H1 (cell line): ENCODE results near the gene EMX1. TPM values are rescaled to one million over a fixed set of nuclear protein-coding genes. Genes with fewer than 3 reads are reported as not detected.

ENCODE experiments used
- CTCF ChIA-PET: fragments of 300-600 bp; sonication (Branson Sonifier 250); formaldehyde crosslinking; loops from one replicate; lab custom pipeline; 2021; ENCODE audit not compliant: partially characterized antibody; lab: Charles Lee
- POLR2A ChIA-PET: fragments of 300-600 bp; sonication (Branson Sonifier 250); formaldehyde crosslinking; loops from one replicate; lab custom pipeline; 2021; ENCODE audit warnings: inconsistent platforms; ENCODE audit not compliant: partially characterized antibody; lab: Charles Lee
- DNase-seq, 2 experiments: peaks; one replicate each; pipeline versions ENCODE4 v3.0.0 to v3.0.0-alpha.2; 2010 to 2022; ENCODE audit warnings: low spot score in 2 of 2, low read depth in 1 of 2, mixed read lengths in 1 of 2
- FAIRE-seq: peaks from 2 replicates; lab custom pipeline; 2011; peaks lifted over from hg19 to GRCh38; lab: Jason Lieb, UNC
- H2AFZ ChIP-seq: 2 replicates; pipeline ENCODE4 v1.8.1; 2012; ENCODE audit warnings: low read length, inconsistent platforms
- H2AK5ac ChIP-seq: 2 replicates; pipeline ENCODE4 v1.6.1; 2013; ENCODE audit warnings: low read depth, low read length
- H2BK120ac ChIP-seq: replicated peaks from 2 replicates; pipeline ENCODE3; 2013; ENCODE audit warnings: low read depth, low read length, inconsistent platforms
- H2BK12ac ChIP-seq: 2 replicates; pipeline ENCODE4 v1.6.1; 2013; ENCODE audit warnings: low read depth, low read length
- H2BK15ac ChIP-seq: 2 replicates; pipeline ENCODE4 v1.6.1; 2013; ENCODE audit warnings: low read length
- H2BK20ac ChIP-seq: 2 replicates; pipeline ENCODE4 v1.6.1; 2013; ENCODE audit warnings: low read length
- H2BK5ac ChIP-seq: 2 replicates; pipeline ENCODE4 v1.6.1; 2013; ENCODE audit warnings: low read depth, low read length
- H3K14ac ChIP-seq: 2 replicates; pipeline ENCODE4 v1.6.1; 2013; ENCODE audit warnings: inconsistent platforms; ENCODE audit not compliant: insufficient read length
- H3K18ac ChIP-seq: 2 replicates; pipeline ENCODE4 v1.6.1; 2013; ENCODE audit warnings: low read length; ENCODE audit errors: extremely low read depth
- H3K23ac ChIP-seq: 2 replicates; pipeline ENCODE4 v1.6.1; 2013; ENCODE audit warnings: inconsistent platforms; ENCODE audit not compliant: insufficient read length
- H3K23me2 ChIP-seq: 2 replicates; pipeline ENCODE4 v1.6.1; 2013; ENCODE audit warnings: low read depth, low read length
- H3K27ac ChIP-seq: 2 replicates; pipeline ENCODE4 v1.6.1; 2011; ENCODE audit warnings: low read depth, low read length, inconsistent platforms
- H3K27me3 ChIP-seq, 4 experiments: replicated peaks in 1 of 4; 1 replicate in 1 of 4; 2 replicates in 3 of 4; pipeline versions ENCODE4 v1.6.1 to v1.8.1; 2011 to 2013; ENCODE audit warnings: low read length in 3 of 4, mild to moderate bottlenecking in 3 of 4, inconsistent platforms in 2 of 4, mixed read lengths in 2 of 4, moderate library complexity in 1 of 4; ENCODE audit not compliant: control insufficient read depth in 3 of 4, insufficient read depth in 3 of 4; ENCODE audit errors: extremely low read depth in 1 of 4
- H3K36me3 ChIP-seq, 4 experiments: 2 replicates each; pipeline versions ENCODE4 v1.6.1 to v1.8.1; 2011 to 2013; ENCODE audit warnings: mild to moderate bottlenecking in 4 of 4, low read length in 3 of 4, moderate library complexity in 2 of 4, control low read depth in 1 of 4, inconsistent platforms in 1 of 4; ENCODE audit not compliant: insufficient read depth in 4 of 4, control insufficient read depth in 2 of 4
- H3K4ac ChIP-seq: replicated peaks from 2 replicates; pipeline ENCODE3; 2013; ENCODE audit warnings: low read length, low read depth, mixed read lengths, inconsistent platforms; ENCODE audit not compliant: insufficient read length
- H3K4me1 ChIP-seq, 4 experiments: replicated peaks in 1 of 4; 1 replicate in 1 of 4; 2 replicates in 3 of 4; pipeline versions ENCODE4 v1.6.1 to v1.8.1; 2011 to 2013; ENCODE audit warnings: low read length in 3 of 4, inconsistent platforms in 2 of 4, mixed read lengths in 1 of 4; ENCODE audit not compliant: insufficient read depth in 4 of 4, control insufficient read depth in 3 of 4
- H3K4me2 ChIP-seq, 2 experiments: 2 replicates each; pipeline versions ENCODE4 v1.6.1 to v1.8.1; 2011 to 2013; ENCODE audit warnings: low read depth in 2 of 2, low read length in 2 of 2, control low read depth in 1 of 2, inconsistent platforms in 1 of 2, mild to moderate bottlenecking in 1 of 2; ENCODE audit not compliant: insufficient read depth in 1 of 2
- H3K4me3 ChIP-seq, 4 experiments: fragments of 200-600, 300-600 bp in 1 of 4; sonication (generic), shearing (Covaris generic), sonication (Bioruptor Twin) in 1 of 4; 2 replicates each; pipeline versions ENCODE4 v1.5.1 to v1.8.1; 2011 to 2016; ENCODE audit warnings: low read length in 4 of 4, low read depth in 3 of 4, control low read depth in 2 of 4, inconsistent platforms in 2 of 4, mild to moderate bottlenecking in 2 of 4, mixed read lengths in 1 of 4, moderate library complexity in 1 of 4; ENCODE audit not compliant: insufficient read depth in 2 of 4; ENCODE audit errors: extremely low read depth in 1 of 4
- H3K56ac ChIP-seq: replicated peaks from 2 replicates; pipeline ENCODE3; 2013; ENCODE audit warnings: low read depth, mild to moderate bottlenecking, mixed read lengths, low read length, inconsistent platforms; ENCODE audit not compliant: insufficient read length
- H3K79me1 ChIP-seq: 2 replicates; pipeline ENCODE4 v1.6.1; 2013; ENCODE audit warnings: low read depth, low read length, control low read depth
- H3K79me2 ChIP-seq, 2 experiments: 2 replicates each; pipeline versions ENCODE4 v1.6.1 to v1.8.1; 2012 to 2013; ENCODE audit warnings: low read length in 2 of 2, mild to moderate bottlenecking in 2 of 2, inconsistent platforms in 1 of 2; ENCODE audit not compliant: insufficient read depth in 2 of 2, control insufficient read depth in 1 of 2
- H3K9ac ChIP-seq, 4 experiments: replicated peaks in 1 of 4; 1 replicate in 1 of 4; 2 replicates in 3 of 4; pipeline versions ENCODE4 v1.6.1 to v1.8.1; 2011 to 2013; ENCODE audit warnings: low read depth in 3 of 4, low read length in 3 of 4, control low read depth in 2 of 4, mild to moderate bottlenecking in 2 of 4, moderate library complexity in 2 of 4, inconsistent platforms in 1 of 4; ENCODE audit errors: extremely low read depth in 1 of 4
- H3K9me3 ChIP-seq, 2 experiments: 2 replicates each; pipeline versions ENCODE4 v1.6.1 to v1.8.1; 2012 to 2013; ENCODE audit warnings: mild to moderate bottlenecking in 2 of 2, moderate library complexity in 2 of 2, control low read depth in 1 of 2, inconsistent platforms in 1 of 2, low read depth in 1 of 2, low read length in 1 of 2, mixed read lengths in 1 of 2; ENCODE audit not compliant: insufficient read depth in 2 of 2
- H4K20me1 ChIP-seq, 2 experiments: replicated peaks in 1 of 2; 2 replicates each; pipeline versions ENCODE3 to v1.8.1; 2011 to 2013; ENCODE audit warnings: inconsistent platforms in 2 of 2, low read length in 2 of 2, mild to moderate bottlenecking in 1 of 2; ENCODE audit not compliant: insufficient read depth in 2 of 2, control insufficient read depth in 1 of 2
- H4K5ac ChIP-seq: 2 replicates; pipeline ENCODE4 v1.6.1; 2013; ENCODE audit warnings: low read length, low read depth, mixed read lengths, inconsistent platforms; ENCODE audit not compliant: insufficient read length
- H4K8ac ChIP-seq: 2 replicates; pipeline ENCODE4 v1.8.0; 2013; ENCODE audit warnings: mild to moderate bottlenecking, moderate library complexity, low read length, inconsistent platforms; ENCODE audit not compliant: insufficient read depth; ENCODE audit errors: extremely low read depth
- H4K91ac ChIP-seq: replicated peaks from 2 replicates; pipeline ENCODE3; 2013; ENCODE audit warnings: low read length, mixed read lengths, inconsistent platforms; ENCODE audit not compliant: insufficient read length
- CTBP2 ChIP-seq: IDR thresholded peaks from 2 replicates; pipeline ENCODE4 v1.7.0; 2011; ENCODE audit warnings: borderline replicate concordance, mild to moderate bottlenecking, moderate library complexity, mixed read lengths, low read length; ENCODE audit not compliant: insufficient read depth, insufficient read length
- EZH2 ChIP-seq: fragments of 200-600 bp; sonication (generic); IDR thresholded peaks from 2 replicates; pipeline ENCODE4 v1.7.1; 2012; ENCODE audit warnings: low read depth, mild to moderate bottlenecking, moderate library complexity, low read length, inconsistent platforms; ENCODE audit not compliant: severe bottlenecking
- HDAC2 ChIP-seq, 2 experiments: fragments of 300-600 bp in 1 of 2; sonication (generic) in 1 of 2; IDR thresholded peaks; 2 replicates each; pipeline ENCODE4 v1.6.1; 2011 to 2012; ENCODE audit warnings: low read depth in 2 of 2, low read length in 2 of 2, mild to moderate bottlenecking in 2 of 2, moderate library complexity in 2 of 2, borderline replicate concordance in 1 of 2, inconsistent platforms in 1 of 2
- TEAD4 ChIP-seq: IDR thresholded peaks from 2 replicates; pipeline ENCODE4 v1.6.1; 2012; ENCODE audit warnings: low read depth, low read length, inconsistent platforms, mixed read lengths
- WGBS, 2 experiments: shearing (Covaris generic) in 1 of 2; methylation state at CpG; one replicate each; pipeline versions ENCODE4 v1.1.6 to v1.1.7; 2013 to 2015; ENCODE audit warnings: low lambda C conversion rate in 2 of 2, mixed read lengths in 2 of 2, inconsistent platforms in 1 of 2, low coverage in 1 of 2, missing lambda C conversion rate in 1 of 2; ENCODE audit not compliant: insufficient replicate concordance in 2 of 2, insufficient coverage in 1 of 2, insufficient read length in 1 of 2; ENCODE audit errors: extremely low coverage in 1 of 2, missing lambda C conversion rate in 1 of 2; 5-methylcytosine and 5-hydroxymethylcytosine counted together
- polyA plus RNA-seq, 7 experiments: library from polyadenylated mRNA; depleted of rRNA in 3 of 7; stranded (reverse) in 5 of 7; unstranded in 2 of 7; fragments of >200 nt in 5 of 7; fragments of 200-250 nt in 2 of 7; gene quantifications; 1 replicate in 5 of 7; 2 replicates in 1 of 7; 4 replicates in 1 of 7; pipeline versions ENCODE4 v1.2.1 to v1.2.3, GENCODE V29; 2011 to 2013; ENCODE audit warnings: missing spikeins in 2 of 7, mixed read lengths in 2 of 7
- total RNA-seq: library from RNA; stranded (reverse); fragmentation: NEBNext Ultra II Directional; extraction: Animal tissue kit (Norgen Biotek cat#: 25700); gene quantifications from 2 replicates; pipeline ENCODE4 v1.2.1, GENCODE V29; 2021

Gene EMX1
- total and polyA plus RNA-seq, 2 of the 8 experiments (the other 6 are each of a cell fraction or from before 2014, with no cell fraction given): 2.4 to 4.9 TPM

DNA sequence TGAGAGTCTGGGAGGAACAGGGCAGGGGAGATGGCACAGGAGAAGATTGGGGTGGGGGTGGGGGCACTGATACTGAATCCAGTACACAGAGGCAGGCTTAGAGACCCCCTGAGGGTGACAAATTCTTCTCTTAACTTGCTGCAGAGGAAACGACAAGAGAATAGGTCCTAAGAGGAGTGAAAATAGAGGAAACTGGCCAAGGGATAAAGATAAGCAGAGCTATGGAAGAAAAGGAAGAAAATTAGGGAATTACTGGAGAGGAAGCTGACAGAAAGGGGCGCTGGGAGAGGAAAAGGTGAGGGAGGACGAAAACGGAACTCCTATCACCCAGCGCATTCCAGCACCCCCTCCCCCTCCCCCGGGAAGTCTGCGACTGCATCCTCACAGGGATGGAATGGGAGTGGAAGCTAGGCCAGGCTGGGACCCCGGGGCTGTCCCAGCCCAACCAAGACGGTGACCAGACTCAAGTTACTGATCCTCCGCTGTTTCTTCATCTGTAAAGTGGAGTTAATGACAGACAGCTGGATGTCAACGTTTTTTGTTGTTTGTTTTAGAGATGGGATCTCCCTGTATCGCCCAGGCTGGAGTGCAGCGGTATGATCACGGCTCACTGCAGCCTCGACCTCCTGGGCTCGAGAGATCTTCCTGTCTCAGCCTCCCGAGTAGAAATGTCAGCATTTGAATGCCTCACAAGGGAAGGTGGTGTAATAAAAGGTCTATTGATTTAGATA is 2.6 kb upstream of the EMX1 start:
- Histone ChIP-seq H3K4me1 (peaks cover 16 to 43% (median 24%) of the 10 kb centered on the region in 4 experiments), H2BK20ac (peak overlapping the region; percentile 61; the same call in 1 of the 2 replicates), H2BK5ac (peak overlapping the region; percentile 20; the same call in 1 of the 2 replicates), H2BK12ac (peak overlapping the region; percentile 84; the same call in 1 of the 2 replicates), H3K18ac (no peak overlapping the region), H3K23me2 (peaks cover 24% of the 10 kb centered on the region; the same call in 1 of the 2 replicates), H3K4me3 (peak overlapping the region in 3 of 4 experiments; percentile 62 to 70 (median 69); a peak in 4 of 8 replicates), H4K5ac (no peak overlapping the region), H3K27ac (no peak overlapping the region), H3K9me3 (no peaks in the 10 kb centered on the region), H2AFZ (no peak overlapping the region), H3K79me1 (no peaks in the 10 kb centered on the region), H3K27me3 (peaks cover 71 to 93% (median 82%) of the 10 kb centered on the region in 4 experiments), H4K91ac (no peak overlapping the region), H3K4me2 (peak overlapping the region; percentile 94 to 97), H2AK5ac (peak overlapping the region; percentile 92), H3K36me3 (peaks cover 0 to 6% (median 0%) of the 10 kb centered on the region in 4 experiments; a peak in 1 of 8 replicates), H2BK15ac (no peak overlapping the region), H3K79me2 (no peaks in the 10 kb centered on the region), H3K9ac (no peak overlapping the region), H2BK120ac (no peak overlapping the region), H3K23ac (no peak overlapping the region), H4K20me1 (peaks cover 6 to 8% of the 10 kb centered on the region in 2 experiments), H3K4ac (no peak overlapping the region), H4K8ac (no peak overlapping the region; the same call in none of the 2 replicates), H3K56ac (no peak overlapping the region), H3K14ac (no peak overlapping the region)
- ChIA-PET POLR2A (interaction anchor here (1.0 to 1.9 kb wide), 6 partner anchors 9 to 48 kb away, joined by 3 to 8 read pairs (median 4); no protein-coding TSS in a partner anchor), CTCF (interaction anchor here (0.7 to 24.3 kb wide), 14 partner anchors 11 to 263 kb away, joined by 3 to 497 read pairs (median 5); partner anchors contain the start of gene SPR)
- DNase-seq: no peak
- peak; percentile 12 for TF ChIP-seq EZH2
- peak; percentile 77 for TF ChIP-seq TEAD4
- TF ChIP-seq CTBP2: peak; percentile 42
- TF ChIP-seq HDAC2 (IDR thresholded peaks at IDR 0.05; ENCODE audit: borderline replicate concordance in 1 of 2, low read depth in 2 of 2, low read length in 2 of 2): no peak
- 2% methylated on average over 12 of the region's 17 CpGs; no CpG with 5 or more reads in 1 of the 2 experiments for WGBS, 2 experiments
- FAIRE-seq: peak; percentile 32
